GM19043 (cell line): ENCODE measurements around the gene LBX1.
A peak's percentile ranks its signal among the peaks of the same experiment; 100 is the strongest.
"Not testable (repeated sequence)": the region's sequence is repeated elsewhere in the genome, so short reads cannot be mapped to it uniquely, and the experiment has no call there.

ENCODE experiments used
- ATAC-seq: cut with Tn5 transposase; IDR thresholded peaks from one replicate; pipeline ENCODE4 v1.9.1; 2021; ENCODE audit warnings: low read depth; ENCODE audit not compliant: unreplicated experiment

Gene LBX1

DNA sequence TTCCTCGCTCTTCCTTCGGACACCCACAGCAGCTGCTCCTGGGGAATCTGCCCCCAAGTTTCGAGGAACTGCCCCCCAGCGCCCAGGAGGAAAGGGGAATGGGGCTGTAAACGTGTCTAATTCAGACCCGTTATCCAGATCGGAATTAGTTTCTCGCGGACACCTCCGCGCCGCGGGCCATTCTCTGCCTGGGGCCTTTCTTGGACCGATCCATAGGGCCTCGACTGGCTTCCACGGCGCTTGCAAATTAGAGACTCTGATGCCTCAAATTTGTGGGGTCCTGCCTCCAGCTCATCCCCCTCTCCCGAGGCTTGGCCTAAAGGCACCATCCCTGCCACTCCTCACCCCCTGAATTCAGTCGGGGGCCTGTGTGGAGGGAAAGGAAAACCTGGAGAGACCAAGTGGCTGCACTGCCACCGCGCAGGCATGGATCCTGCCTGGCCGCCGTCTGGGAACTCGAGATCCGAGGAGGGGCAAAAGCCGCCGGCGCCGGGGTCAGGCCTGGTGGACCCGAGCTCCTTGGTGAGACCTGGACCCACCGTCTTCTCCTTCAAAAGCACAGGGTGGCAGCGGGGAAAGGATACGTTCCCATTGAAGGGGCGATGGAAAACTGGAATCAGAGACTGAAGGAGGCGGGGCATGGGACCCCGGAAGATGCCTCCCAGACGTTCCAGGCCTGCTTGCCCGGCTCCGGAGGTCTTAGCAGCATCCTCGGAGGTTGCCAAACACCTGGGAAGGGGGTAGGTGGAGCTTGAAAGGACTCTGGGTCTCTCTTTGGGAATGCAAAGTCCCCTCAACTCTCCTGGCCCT, 13.7 kb downstream of the LBX1 start:
- ATAC-seq = no peak

DNA sequence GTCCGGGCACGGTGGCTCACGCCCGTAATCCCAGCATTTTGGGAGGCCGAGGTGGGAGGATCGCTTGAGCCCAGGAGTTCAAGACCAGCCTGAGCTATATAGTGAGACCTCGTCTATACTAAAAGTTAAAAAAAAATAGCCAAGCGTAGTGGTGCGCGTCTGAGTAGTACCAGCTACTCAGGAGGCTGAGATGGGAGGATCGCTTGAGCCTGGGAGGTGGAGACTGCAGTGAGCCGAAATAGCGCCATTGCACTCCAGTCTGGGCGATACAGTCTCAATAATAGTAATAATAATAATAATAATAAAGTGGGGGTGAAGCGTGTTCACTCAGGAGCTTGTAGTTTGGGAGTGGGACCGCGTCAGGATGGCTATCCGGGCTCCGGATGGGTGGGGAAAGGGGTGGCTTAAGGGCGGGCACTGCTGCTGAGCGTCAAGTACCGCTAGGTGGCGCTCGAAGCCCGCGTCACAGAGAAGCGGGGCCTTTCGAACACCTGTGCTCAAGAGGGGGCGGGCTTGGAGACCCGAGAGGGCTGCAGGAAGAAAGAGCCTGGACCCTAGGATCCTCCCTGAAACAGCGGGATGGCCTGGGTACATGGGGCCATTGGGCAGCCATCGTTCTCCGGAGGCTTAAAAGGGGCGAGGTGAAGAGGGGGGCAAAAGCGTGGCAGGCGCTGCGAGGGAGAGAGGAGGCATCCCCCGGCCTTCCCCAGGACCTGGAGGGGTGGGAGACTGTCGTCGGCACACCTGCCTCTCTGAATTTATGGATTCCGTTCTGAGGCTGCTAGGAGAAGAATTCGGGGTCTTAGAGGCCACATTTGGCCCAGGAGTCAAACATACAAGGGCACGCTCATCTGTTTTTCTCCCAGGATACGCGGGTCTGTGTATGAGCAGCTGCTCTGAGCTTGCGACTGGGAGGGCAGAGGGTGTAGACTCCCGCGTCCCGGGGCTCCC, 14.5 kb downstream of the LBX1 start:
- ATAC-seq = peak; percentile 72

DNA sequence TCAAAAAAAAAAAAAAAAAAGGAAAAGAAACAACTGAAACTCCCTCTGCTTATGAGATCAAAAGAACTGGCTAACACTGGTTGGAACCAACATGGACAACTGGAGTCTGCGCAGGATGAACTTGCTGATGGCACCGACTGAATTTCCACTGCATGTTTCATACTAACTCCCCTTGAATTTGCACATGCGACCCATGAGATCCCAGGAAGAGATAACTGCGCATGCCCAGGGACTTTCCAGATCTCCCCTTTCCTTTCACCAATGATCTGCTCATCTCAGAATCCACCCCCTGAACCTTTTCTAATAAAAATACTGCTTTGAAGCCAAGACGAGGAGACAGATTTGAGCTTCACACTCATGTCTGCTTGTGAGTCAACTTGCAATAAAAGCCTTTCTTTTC, 20.7 kb downstream of the LBX1 start:
- ATAC-seq = no peak

DNA sequence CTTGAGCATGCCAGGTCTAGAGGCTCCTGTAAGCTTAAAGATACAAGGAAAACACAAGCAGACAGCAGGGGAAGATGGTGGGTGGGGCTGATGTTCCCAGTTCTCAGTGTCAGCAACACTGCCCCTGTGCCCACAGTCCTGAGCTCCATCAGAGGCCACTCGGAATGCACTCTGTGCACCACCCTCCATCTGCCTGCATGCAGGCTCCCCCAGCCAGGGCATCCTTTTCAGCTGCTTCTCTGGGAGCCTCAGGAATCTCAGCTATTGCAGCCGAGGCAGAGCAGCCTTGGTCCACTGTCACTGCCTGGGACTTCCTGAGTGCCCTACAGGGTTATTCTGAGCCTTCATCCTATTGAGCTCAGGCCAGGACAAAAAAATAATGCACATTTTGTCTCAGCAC, 22.2 kb downstream of the LBX1 start:
- no peak for ATAC-seq

DNA sequence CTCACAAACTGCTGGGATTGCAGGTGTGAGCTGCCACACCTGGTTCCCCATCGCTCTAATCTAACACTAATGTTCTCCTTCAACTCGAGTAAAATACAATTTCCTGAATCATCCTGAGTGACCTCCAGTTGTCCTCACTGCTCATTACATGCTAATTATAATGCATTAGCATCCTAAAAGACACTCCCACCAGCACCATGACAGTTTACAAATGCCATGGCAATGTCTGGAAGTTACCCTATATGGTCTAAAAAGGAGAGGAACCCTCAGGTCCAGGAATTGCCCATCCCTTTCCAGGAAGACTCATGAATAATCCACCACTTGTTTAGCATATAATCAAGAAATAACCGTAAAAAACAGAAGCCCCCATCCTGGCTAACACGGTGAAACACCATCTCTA, 26.6 kb downstream of the LBX1 start:
- not testable (repeated sequence) for ATAC-seq

DNA sequence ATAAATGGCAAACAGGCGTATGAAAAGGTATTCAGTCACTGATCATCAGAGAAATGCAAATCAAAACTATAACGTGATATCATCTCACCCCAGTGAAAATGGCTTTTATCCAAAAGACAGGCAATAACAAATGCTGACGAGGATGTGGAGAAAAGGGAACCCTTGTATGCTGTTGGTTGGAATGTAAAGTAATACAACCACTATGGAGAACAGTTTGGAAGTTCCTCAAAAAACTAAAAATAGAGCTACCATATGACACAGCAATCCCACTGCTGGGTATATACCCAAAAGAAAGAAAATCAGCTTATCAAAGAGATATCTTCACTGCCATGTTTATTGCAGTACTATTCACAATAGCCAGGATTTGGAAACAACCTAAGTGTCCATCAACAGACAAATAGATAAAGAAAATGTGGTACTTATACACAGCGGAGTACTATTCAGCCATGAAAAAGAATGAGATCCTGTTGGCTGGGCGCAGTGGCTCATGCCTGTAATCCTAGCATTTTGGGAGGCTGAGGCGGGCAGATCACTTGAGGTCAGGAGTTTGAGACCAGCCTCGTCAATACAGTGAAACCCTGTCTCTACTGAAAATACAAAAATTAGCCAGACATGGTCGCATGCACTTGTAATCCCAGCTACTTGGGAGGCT, 30.8 kb downstream of the LBX1 start:
- ATAC-seq = not testable (repeated sequence)

DNA sequence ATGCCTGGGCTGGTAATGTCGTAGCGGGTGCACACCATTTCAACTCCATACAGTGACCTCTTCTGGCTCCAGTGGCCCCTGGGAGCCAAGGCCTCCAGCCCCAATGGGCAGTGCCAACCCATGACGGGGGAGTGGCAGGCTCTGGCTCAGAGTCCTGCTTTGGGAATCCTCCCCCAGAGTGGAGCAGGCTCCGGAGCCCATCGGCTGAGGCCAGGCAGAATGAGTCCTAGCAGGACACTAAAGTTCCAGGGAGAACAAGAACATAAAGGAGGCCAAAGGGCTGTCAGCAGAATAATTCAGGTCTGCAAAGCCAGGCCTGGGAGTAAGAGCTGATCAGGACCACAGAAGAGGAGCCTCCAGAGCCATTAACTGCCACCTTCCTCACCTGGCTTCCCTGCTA, 33.3 kb downstream of the LBX1 start:
- no peak for ATAC-seq

DNA sequence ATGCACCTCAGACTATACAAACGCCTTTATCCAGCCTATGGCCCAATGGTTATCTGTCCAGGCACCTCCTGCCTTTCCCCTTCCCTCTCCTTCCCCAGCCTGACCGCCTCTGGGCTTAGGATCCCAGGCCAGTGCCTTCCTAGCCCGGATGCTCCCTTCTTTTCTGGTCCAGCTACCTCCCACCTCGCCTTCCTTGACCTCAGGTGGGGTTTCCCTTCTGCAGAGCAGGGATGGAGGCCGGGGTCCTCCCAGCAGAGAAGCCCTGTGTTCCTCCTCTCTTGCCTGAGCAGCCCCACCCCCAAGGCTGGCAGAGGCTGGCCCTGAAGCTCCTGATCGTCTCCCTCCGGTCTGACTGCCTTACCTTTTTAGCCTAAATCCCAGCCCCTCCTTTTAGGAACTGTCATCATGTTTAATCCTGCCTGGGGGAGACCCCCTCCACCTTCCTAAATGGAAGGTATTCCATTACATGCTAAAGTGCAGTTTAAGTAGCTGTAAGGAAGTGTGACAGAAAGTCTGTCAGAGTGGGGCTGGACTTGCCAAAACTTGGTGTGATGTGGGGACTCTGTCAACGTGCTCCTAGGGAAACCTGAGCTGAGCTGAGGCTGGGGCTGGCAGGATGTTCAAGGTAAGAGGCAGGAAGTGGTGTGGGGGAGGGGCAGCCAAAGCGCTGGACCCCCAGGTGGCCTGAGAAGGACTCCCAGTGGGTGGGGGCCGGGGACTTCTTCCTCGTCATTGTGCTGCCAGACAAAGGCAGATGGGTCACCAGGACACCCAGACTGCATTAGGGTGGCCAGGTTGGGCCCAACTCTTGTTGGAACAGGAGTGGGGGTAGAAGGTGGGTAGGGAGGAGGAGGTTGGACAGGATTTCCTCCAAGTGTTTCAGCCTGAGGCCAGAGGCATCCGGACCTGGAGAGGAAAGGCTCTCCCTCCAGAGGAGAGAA, 39.5 kb downstream of the LBX1 start:
- no peak for ATAC-seq

DNA sequence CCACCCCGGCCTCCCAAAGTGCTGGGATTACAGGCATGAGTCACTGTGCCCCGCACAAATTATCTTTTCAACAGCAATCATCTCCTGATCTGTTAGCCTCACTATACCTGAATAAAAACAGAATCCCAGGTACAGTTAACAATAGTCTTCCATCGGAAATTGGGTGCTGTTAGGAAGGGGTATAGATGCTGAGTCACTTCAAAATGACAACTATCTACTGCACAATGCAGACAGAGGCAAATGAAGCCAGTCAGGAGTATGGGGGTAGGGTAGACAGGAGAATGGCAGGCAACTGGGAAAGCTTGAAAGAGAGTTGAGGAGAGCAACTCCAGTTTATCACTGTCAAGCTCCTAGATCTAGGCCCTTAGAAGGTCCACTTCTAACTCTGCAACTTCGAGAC, 40.3 kb downstream of the LBX1 start:
- no peak for ATAC-seq

DNA sequence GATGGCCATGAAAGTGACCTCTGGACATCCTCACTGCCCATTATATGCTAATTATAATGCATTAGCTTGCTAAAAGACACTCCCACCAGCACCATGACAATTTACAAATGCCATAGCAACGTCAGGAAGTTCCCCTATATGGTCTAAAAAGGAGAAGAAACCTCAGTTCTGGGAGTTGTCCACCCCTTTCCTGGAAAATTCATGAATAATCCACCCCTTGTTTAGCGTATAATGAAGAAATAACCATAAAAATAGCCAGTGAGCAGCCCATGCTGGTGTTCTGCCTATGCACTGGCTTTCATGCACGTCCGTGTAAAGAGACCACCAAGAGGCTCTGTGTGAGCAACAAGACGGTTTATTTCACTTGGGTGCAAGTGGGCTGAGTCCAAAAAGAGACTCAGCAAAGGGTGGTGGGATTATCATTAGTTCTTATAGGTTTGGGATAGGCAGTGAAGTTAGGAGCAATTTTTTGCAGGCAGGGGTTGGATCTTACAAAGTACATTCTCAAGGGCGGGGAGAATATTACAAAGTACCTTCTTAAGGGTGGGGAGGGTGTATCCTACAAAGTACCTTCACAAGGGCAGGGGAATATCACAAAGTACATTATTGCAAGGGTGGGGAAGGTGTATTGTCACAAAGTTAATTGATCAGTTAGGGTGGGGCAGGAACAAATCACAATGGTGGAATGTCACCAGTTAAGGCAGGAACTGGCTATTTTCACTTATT, 45.6 kb downstream of the LBX1 start:
- ATAC-seq = no peak

DNA sequence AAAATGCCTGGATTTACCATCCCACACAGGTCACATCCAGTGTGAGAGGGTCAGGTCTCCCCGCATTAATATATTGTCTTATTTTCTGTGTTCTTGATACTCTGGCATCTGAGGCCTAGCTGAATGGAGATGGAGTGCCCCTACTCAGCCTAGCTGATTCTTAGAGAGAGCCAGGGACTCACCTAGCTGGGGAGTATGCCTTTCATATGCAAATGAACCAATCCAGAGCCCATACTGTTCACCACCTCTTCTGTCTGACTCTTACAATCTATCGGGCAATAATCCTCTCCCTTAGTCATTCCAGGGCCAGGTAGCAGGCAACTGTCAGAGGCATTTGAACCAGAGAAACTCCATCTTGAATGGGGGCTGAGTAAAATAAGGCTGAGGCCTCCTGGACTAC, 46.3 kb downstream of the LBX1 start:
- no peak for ATAC-seq
